A549 treated with DMSO at 1 μM for 4 hours (cell line): ENCODE results near the gene HELB. TPM values are rescaled to one million over a fixed set of nuclear protein-coding genes. Genes with fewer than 3 reads are reported as not detected.

ENCODE experiments used
- total RNA-seq: library from RNA; stranded (reverse); fragments of 200-300 nt; extraction: Qiagen RNA extraction; gene quantifications from 5 replicates; pipeline ENCODE4 v1.2.3, GENCODE V29; 2022; ENCODE audit warnings: low read depth

HELB gene
- total RNA-seq, result 1.4 to 2.1 TPM (median 1.8 TPM) in 5 replicates

DNA sequence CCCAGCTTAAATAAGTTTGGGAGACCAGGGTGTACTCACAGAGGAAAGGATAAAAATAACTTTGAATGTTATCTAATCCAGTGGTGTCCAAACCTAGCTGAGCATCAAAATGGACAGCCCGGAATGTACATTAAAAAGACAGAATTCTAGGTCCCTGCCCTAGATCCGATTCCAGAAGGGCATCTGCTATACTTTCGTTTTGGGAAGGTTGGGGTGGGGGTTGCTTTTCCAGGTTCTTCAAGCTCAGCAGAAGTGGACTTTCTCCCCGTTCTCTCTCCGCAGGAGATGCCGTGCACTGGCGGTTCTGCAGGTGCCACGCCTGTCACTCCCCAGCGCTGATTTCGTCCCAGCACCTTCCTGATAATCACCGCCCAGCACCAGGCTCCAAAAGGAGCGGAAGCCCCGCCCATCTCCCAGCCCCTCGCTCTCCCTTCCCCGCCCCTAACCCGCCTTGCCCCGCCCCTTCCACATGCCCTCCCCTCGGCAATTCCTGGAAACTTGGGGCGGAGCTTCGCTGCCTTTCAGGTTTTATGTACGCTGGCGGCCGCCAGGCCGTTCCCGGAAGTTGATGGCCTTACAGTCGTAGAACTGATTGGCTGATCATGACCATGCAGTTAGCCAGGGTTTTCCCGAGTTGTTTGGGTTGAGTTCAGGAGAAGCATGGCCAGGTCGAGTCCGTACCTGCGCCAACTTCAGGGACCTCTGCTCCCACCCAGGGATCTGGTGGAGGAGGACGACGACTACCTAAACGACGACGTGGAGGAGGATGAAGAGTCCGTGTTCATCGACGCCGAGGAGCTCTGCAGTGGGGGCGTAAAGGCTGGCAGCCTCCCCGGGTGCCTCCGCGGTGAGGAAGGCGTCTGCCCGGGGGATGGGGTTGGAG, at the start of gene HELB:
HELB (plus strand) TSS at position 550 of the 883 bp plus-strand sequence; CDS start at position 661, 111 bp downstream.

Other genes starting within 250 kb of the HELB start
- 52.6 to 63.0 TPM (median 58.2 TPM) in 5 replicates for gene LLPH, start 171.7 kb upstream of the HELB start, total RNA-seq
- gene TMBIM4, start 132.5 kb upstream of the HELB start, total RNA-seq, result 51.2 to 60.9 TPM (median 56.4 TPM) in 5 replicates
- gene IRAK3, start 113.3 kb upstream of the HELB start, total RNA-seq, result 0.05 to 0.09 TPM (median 0.08 TPM) in 5 replicates